PC-9 (cell line): ENCODE data around the gene RCN1.

Source experiments
- CTCF ChIP-seq: fragments of 200-600 bp; sonication (generic); conservative IDR thresholded peaks from 2 replicates; pipeline ENCODE4 v1.6.1; 2017; ENCODE audit warnings: mixed run types, antibody characterized with exemption, mild to moderate bottlenecking, moderate library complexity
- EZH2 ChIP-seq: fragments of 200-600 bp; sonication (generic); IDR thresholded peaks from 2 replicates; pipeline ENCODE4 v1.8.0; 2017; ENCODE audit warnings: antibody characterized with exemption, low read depth

- TF ChIP-seq CTCF (no peak), EZH2 (no peak)
Measured at GRCh38 chr11:32045456-32045855, 45.4 kb upstream of the RCN1 start.
